ENCODE measurements around the gene CHST15.
"Not testable (repeated sequence)": the region's sequence is repeated elsewhere in the genome, so short reads cannot be mapped to it uniquely, and the experiment has no call there.

The CHST15 gene

GRCh38 chr10:124124123-124124768 lies 30.8 kb upstream of the CHST15 start:
- no peak for DNase-seq (ENCODE audit: low read depth)

- DNase-seq (ENCODE audit: low read depth): no peak
These were observed 29.8 kb upstream of the CHST15 start for GRCh38 chr10:124123156-124123555.

- no peak for DNase-seq (ENCODE audit: low read depth)
These were observed 28.8 kb upstream of the CHST15 start for GRCh38 chr10:124122211-124122610.

- no peak for DNase-seq (ENCODE audit: low read depth)
These were observed 27.1 kb upstream of the CHST15 start for GRCh38 chr10:124120410-124121061.

GRCh38 chr10:124119946-124120345 lies 26.5 kb upstream of the CHST15 start:
- no peak for DNase-seq (ENCODE audit: low read depth)

- no peak for DNase-seq (ENCODE audit: low read depth)
These were observed 25.8 kb upstream of the CHST15 start for GRCh38 chr10:124119216-124119615.

- DNase-seq (ENCODE audit: low read depth): no peak
These were observed 24.4 kb upstream of the CHST15 start for GRCh38 chr10:124117833-124118232.

GRCh38 chr10:124117511-124117785 lies 24.1 kb upstream of the CHST15 start:
- no peak for DNase-seq (ENCODE audit: low read depth)

- no peak for DNase-seq (ENCODE audit: low read depth)
These were observed 23.5 kb upstream of the CHST15 start for GRCh38 chr10:124116771-124117510.

GRCh38 chr10:124114696-124115095 lies 21.3 kb upstream of the CHST15 start:
- DNase-seq (ENCODE audit: low read depth): no peak

GRCh38 chr10:124112891-124113580 lies 19.6 kb upstream of the CHST15 start:
- DNase-seq (ENCODE audit: low read depth): no peak

GRCh38 chr10:124110882-124111281 lies 17.5 kb upstream of the CHST15 start:
- DNase-seq (ENCODE audit: low read depth): no peak

GRCh38 chr10:124109261-124109660 lies 15.9 kb upstream of the CHST15 start:
- DNase-seq (ENCODE audit: low read depth): no peak

GRCh38 chr10:124107072-124107471 lies 13.7 kb upstream of the CHST15 start:
- DNase-seq (ENCODE audit: low read depth): no peak

GRCh38 chr10:124106241-124106879 lies 13.0 kb upstream of the CHST15 start:
- DNase-seq (ENCODE audit: low read depth): no peak

GRCh38 chr10:124105594-124105993 lies 12.2 kb upstream of the CHST15 start:
- no peak for DNase-seq (ENCODE audit: low read depth)

GRCh38 chr10:124105045-124105444 lies 11.6 kb upstream of the CHST15 start:
- no peak for DNase-seq (ENCODE audit: low read depth)

GRCh38 chr10:124104011-124104627 lies 10.7 kb upstream of the CHST15 start:
- DNase-seq (ENCODE audit: low read depth): no peak

GRCh38 chr10:124101351-124101750 lies 8.0 kb upstream of the CHST15 start:
- no peak for DNase-seq (ENCODE audit: low read depth)

- not testable (repeated sequence) for DNase-seq (ENCODE audit: low read depth)
These were observed 7.3 kb upstream of the CHST15 start for GRCh38 chr10:124100651-124101050.

GRCh38 chr10:124100124-124100523 lies 6.7 kb upstream of the CHST15 start:
- DNase-seq (ENCODE audit: low read depth): no peak

- DNase-seq (ENCODE audit: low read depth): no peak
These were observed 6.2 kb upstream of the CHST15 start for GRCh38 chr10:124099604-124100003.
